ENCODE results near the gene NAP1L5.

DNA sequence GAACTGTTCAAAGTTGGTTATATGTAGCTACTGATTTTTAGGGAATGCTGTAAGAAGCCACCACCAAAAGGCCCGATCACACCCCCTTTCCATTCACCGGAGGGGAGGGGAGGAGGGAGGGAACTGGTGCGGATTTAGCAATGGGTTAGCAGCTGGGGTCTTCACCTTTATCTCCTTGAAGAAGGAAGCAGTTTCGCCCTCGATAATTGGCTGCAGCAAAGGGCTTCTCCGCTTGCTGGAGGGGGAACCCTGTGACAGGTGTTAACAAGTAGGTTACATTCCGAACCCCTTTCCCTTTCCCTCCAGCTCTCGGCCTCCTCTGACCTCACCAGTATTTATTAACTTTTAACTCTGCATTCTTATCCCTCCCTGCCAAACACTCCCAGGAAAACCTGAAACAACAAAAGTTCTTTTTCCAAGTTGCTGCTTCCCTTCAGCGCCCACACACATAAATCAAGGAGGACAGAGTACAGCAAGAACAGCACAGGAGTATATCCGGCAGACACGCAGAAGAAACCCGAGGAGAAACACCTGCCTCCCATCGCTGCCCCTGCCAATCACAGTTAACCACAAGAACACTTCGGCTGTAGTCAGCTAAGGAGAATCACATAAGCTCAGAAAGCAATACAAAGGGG lies 39.8 kb upstream of the NAP1L5 start:
- TF ChIP-seq POLR2AphosphoS5 (IDR thresholded peaks at IDR 0.05; ENCODE audit: borderline replicate concordance, low read depth, low read length) (no peak), EZH2 (IDR thresholded peaks at IDR 0.05) (no peak)
